Bronchial epithelial cell (primary cell): ENCODE results near the gene C19orf53. TPM values are rescaled to one million over a fixed set of nuclear protein-coding genes. Genes with fewer than 3 reads are reported as not detected.

Experiments used
- DNase-seq: peaks from one replicate; pipeline ENCODE4 v3.0.0-alpha.2; 2010; ENCODE audit warnings: low read depth
- FAIRE-seq: peaks from 2 replicates; lab custom pipeline; 2011; peaks lifted over from hg19 to GRCh38; lab: Jason Lieb, UNC
- H3K27me3 ChIP-seq: 2 replicates; pipeline ENCODE4 v1.5.1; 2011; ENCODE audit warnings: low read length; ENCODE audit not compliant: control insufficient read depth, insufficient read depth
- H3K36me3 ChIP-seq: 2 replicates; pipeline ENCODE4 v1.5.1; 2011; ENCODE audit warnings: low read length; ENCODE audit not compliant: control insufficient read depth, insufficient read depth
- H3K4me3 ChIP-seq: 2 replicates; pipeline ENCODE4 v1.5.1; 2011; ENCODE audit warnings: mild to moderate bottlenecking, low read depth, low read length, control low read depth
- CTCF ChIP-seq: IDR thresholded peaks from 2 replicates; pipeline ENCODE4 v1.5.1; 2011; ENCODE audit warnings: mild to moderate bottlenecking, moderate library complexity, low read length, control low read depth, inconsistent platforms; ENCODE audit not compliant: insufficient read depth, severe bottlenecking
- total RNA-seq: library from RNA; depleted of rRNA; stranded (reverse); fragments of >200 nt; gene quantifications from 2 replicates; pipeline ENCODE4 v1.2.1, GENCODE V29; 2014

C19orf53 gene
- total RNA-seq, 1 donor from 2014 or later = 55.5 TPM

GRCh38 chr19:13817615-13818371 is 43.5 kb downstream of the C19orf53 start:
- no peak overlapping the region for H3K4me3 ChIP-seq
- no peak for FAIRE-seq

GRCh38 chr19:13819238-13819637 is 45.0 kb downstream of the C19orf53 start:
- Histone ChIP-seq H3K4me3 (no peak overlapping the region), H3K36me3 (peaks cover 12% of the 10 kb centered on the region), H3K27me3 (no peaks in the 10 kb centered on the region)
- no peak for DNase-seq
- TF ChIP-seq CTCF = no peak
- no peak for FAIRE-seq

More at GRCh38 chr19:13817615-13818371, 43.5 kb downstream of the C19orf53 start:
- Histone ChIP-seq H3K27me3 (no peaks in the 10 kb centered on the region), H3K36me3 (peaks cover 20% of the 10 kb centered on the region)
- no peak for TF ChIP-seq CTCF
- DNase-seq = no peak

GRCh38 chr19:13821292-13821691 is 47.0 kb downstream of the C19orf53 start:
- peaks cover 17% of the 10 kb centered on the region for H3K36me3 ChIP-seq
- DNase-seq (no peak), FAIRE-seq (no peak)
- no peaks in the 10 kb centered on the region for H3K27me3 ChIP-seq
- no peak overlapping the region for H3K4me3 ChIP-seq
- TF ChIP-seq CTCF = no peak

- DNase-seq (no peak), FAIRE-seq (no peak)
- Histone ChIP-seq H3K27me3 (no peaks in the 10 kb centered on the region), H3K36me3 (peaks cover 10% of the 10 kb centered on the region), H3K4me3 (no peak overlapping the region)
- TF ChIP-seq CTCF = no peak
Observed at GRCh38 chr19:13823256-13823655, 49.0 kb downstream of the C19orf53 start.

GRCh38 chr19:13823901-13824300 is 49.6 kb downstream of the C19orf53 start:
- DNase-seq (no peak), FAIRE-seq (no peak)
- Histone ChIP-seq H3K36me3 (peaks cover 13% of the 10 kb centered on the region), H3K4me3 (no peak overlapping the region), H3K27me3 (no peaks in the 10 kb centered on the region)
- no peak for TF ChIP-seq CTCF
